K562 (cell line): ENCODE results near the gene SMARCB1. TPM values are rescaled to one million over a fixed set of nuclear protein-coding genes. Genes with fewer than 3 reads are reported as not detected.

Experiments
- ATAC-seq: fragments of 200-7000 bp; cut with Tn5 transposase; 3 replicates; pipeline ENCODE4 v1.9.1; 2020; ENCODE audit warnings: moderate library complexity
- BruUV-seq: library from RNA; stranded (reverse); fragments of 400-500 nt; replicated peaks from 2 replicates; lab custom pipeline; 2021; lab: Mats Ljungman, UMichigan
- CTCF ChIA-PET: fragments of 300-600 bp; formaldehyde crosslinking; extraction: SDS; loops from one replicate; lab custom pipeline; 2021; ENCODE audit warnings: low intra/inter-chr PET ratio; lab: Yijun Ruan, JAX
- POLR2A ChIA-PET: fragments of 300-600, 350-650 bp; sonication (Branson Sonifier 250); formaldehyde crosslinking; extraction: SDS; loops from one replicate; lab custom pipeline; 2021; ENCODE audit warnings: antibody characterized with exemption, inconsistent platforms; lab: Yijun Ruan, JAX
- DNase-seq, 4 experiments: peaks; one replicate each; pipeline versions ENCODE4 v3.0.0 to v3.0.0-alpha.2; 2011 to 2018; ENCODE audit warnings: low spot score in 3 of 4, mixed read lengths in 3 of 4; ENCODE audit errors: extremely low read depth in 1 of 4
- FAIRE-seq: peaks from 2 replicates; lab custom pipeline; 2011; peaks lifted over from hg19 to GRCh38; lab: Jason Lieb, UNC
- H2AFZ ChIP-seq: 2 replicates; pipeline ENCODE4 v1.6.0; 2011; ENCODE audit warnings: low read depth, low read length, control low read depth, inconsistent platforms
- H3K27ac ChIP-seq: fragments of 200-600 bp; 3 replicates; pipeline ENCODE4 v1.8.0; 2011; ENCODE audit warnings: low read depth, mild to moderate bottlenecking, control low read depth, inconsistent platforms, low read length, moderate library complexity, mixed read lengths; ENCODE audit errors: extremely low read depth
- H3K27me3 ChIP-seq, 2 experiments: fragments of 300-600 bp in 1 of 2; 2 replicates in 1 of 2; 3 replicates in 1 of 2; pipeline versions ENCODE4 v1.6.0 to v1.8.0; 2011; ENCODE audit warnings: inconsistent platforms in 2 of 2, low read length in 2 of 2, mild to moderate bottlenecking in 1 of 2, mixed read lengths in 1 of 2, moderate library complexity in 1 of 2; ENCODE audit not compliant: control insufficient read depth in 2 of 2, insufficient read depth in 2 of 2
- H3K36me3 ChIP-seq: fragments of 300-600 bp; 3 replicates; pipeline ENCODE4 v1.8.0; 2011; ENCODE audit warnings: mild to moderate bottlenecking, low read length, inconsistent platforms; ENCODE audit not compliant: control insufficient read depth, insufficient read depth
- H3K4me1 ChIP-seq, 2 experiments: fragments of 200-600 bp in 1 of 2; replicated peaks in 1 of 2; 2 replicates in 1 of 2; 3 replicates in 1 of 2; pipeline versions ENCODE4 v1.5.1 to v1.8.0; 2011; ENCODE audit warnings: inconsistent platforms in 2 of 2, low read length in 2 of 2, mild to moderate bottlenecking in 1 of 2, mixed read lengths in 1 of 2, moderate library complexity in 1 of 2; ENCODE audit not compliant: control insufficient read depth in 2 of 2, insufficient read depth in 2 of 2
- H3K4me2 ChIP-seq: 2 replicates; pipeline ENCODE4 v1.6.1; 2011; ENCODE audit warnings: low read length, control low read depth, inconsistent platforms, mixed read lengths; ENCODE audit not compliant: insufficient read depth
- H3K4me3 ChIP-seq: fragments of 200-600 bp; sonication (generic), shearing (Covaris generic); 2 replicates; pipeline ENCODE4 v1.5.1; 2016; ENCODE audit warnings: control low read depth, inconsistent platforms
- H3K79me2 ChIP-seq: fragments of 200-600 bp; 3 replicates; pipeline ENCODE4 v1.8.0; 2011; ENCODE audit warnings: low read length, inconsistent platforms; ENCODE audit not compliant: control insufficient read depth, insufficient read depth
- H3K9ac ChIP-seq, 2 experiments: 2 replicates each; pipeline versions ENCODE4 v1.6.0 to v1.6.1; 2011; ENCODE audit warnings: low read depth in 2 of 2, low read length in 2 of 2, control low read depth in 1 of 2, inconsistent platforms in 1 of 2, mild to moderate bottlenecking in 1 of 2, mixed read lengths in 1 of 2; ENCODE audit not compliant: insufficient read depth in 1 of 2
- H3K9me1 ChIP-seq: one replicate; pipeline ENCODE4 v1.6.0; 2011; ENCODE audit warnings: inconsistent platforms, mild to moderate bottlenecking, low read length, moderate library complexity; ENCODE audit not compliant: control insufficient read depth, insufficient read depth
- H3K9me3 ChIP-seq: replicated peaks from 2 replicates; pipeline ENCODE4 v1.5.1; 2011; ENCODE audit warnings: low read depth, low read length, inconsistent platforms; ENCODE audit not compliant: control insufficient read depth, insufficient read depth
- H4K20me1 ChIP-seq: replicated peaks from 2 replicates; pipeline ENCODE4 v1.6.1; 2011; ENCODE audit warnings: low read length, inconsistent platforms, mixed read lengths; ENCODE audit not compliant: control insufficient read depth, insufficient read depth
- CHD1 ChIP-seq: fragments of 200-600 bp; sonication (generic); IDR thresholded peaks from one replicate; pipeline ENCODE4 v1.6.1; 2012; ENCODE audit warnings: mild to moderate bottlenecking, moderate library complexity, low read length, inconsistent platforms
- KDM5B ChIP-seq: fragments of 200-600 bp; sonication (generic); IDR thresholded peaks from 2 replicates; pipeline ENCODE4 v1.6.1; 2012; ENCODE audit warnings: low read depth, mild to moderate bottlenecking, moderate library complexity, low read length, control low read depth, inconsistent platforms; ENCODE audit not compliant: insufficient replicate concordance
- NFXL1 ChIP-seq: fragments of 450-650 bp; formaldehyde crosslinking; IDR thresholded peaks from 2 replicates; pipeline ENCODE4 v1.4.0; 2021; ENCODE audit warnings: mild to moderate bottlenecking
- NR2C2 ChIP-seq, 2 experiments: fragments of 200-800 bp in 1 of 2; sonication (Bioruptor generic) in 1 of 2; sonication (generic) in 1 of 2; formaldehyde crosslinking in 1 of 2; IDR thresholded peaks; 2 replicates each; pipeline versions ENCODE4 v1.6.1 to v1.8.0; 2016 to 2022; ENCODE audit warnings: mild to moderate bottlenecking in 1 of 2, missing compliant biosample characterization in 1 of 2, missing genetic modification characterization in 1 of 2, missing genetic modification reagents in 1 of 2
- ZNF274 ChIP-seq: IDR thresholded peaks from 2 replicates; pipeline ENCODE4 v1.6.1; 2011; ENCODE audit warnings: low read depth, mild to moderate bottlenecking, low read length, moderate library complexity, borderline replicate concordance
- ZNF507 ChIP-seq: conservative IDR thresholded peaks from 2 replicates; pipeline ENCODE4 v1.6.1; 2017; ENCODE audit warnings: missing genetic modification characterization, missing compliant biosample characterization
- WGBS: fragments of 100-300 bp; shearing (Covaris generic); methylation state at CpG from one replicate; pipeline ENCODE4 v1.1.6; 2016; ENCODE audit warnings: low coverage, mixed read lengths; ENCODE audit not compliant: insufficient coverage; ENCODE audit errors: missing lambda C conversion rate; 5-methylcytosine and 5-hydroxymethylcytosine counted together
- in situ Hi-C: fragments of 300-500 bp; cut with MboI; formaldehyde crosslinking; loops from 4 replicates; pipeline ENCODE4 v1.15.0; 2018; ENCODE audit warnings: inconsistent platforms, mixed read lengths
- intact Hi-C: fragments of 100-400 bp; cut with micrococcal nuclease; formaldehyde crosslinking; loops from 2 replicates; pipeline ENCODE4 v1.14.2; 2022
- polyA plus RNA-seq, 8 experiments: library from polyadenylated mRNA; depleted of rRNA in 4 of 8; stranded (reverse) in 5 of 8; unstranded in 3 of 8; fragments of >200 nt; fragmentation: Nextera tagmentation in 2 of 8; fragmentation: Illumina TruSeq in 1 of 8; extraction: Ambion mirVana in 2 of 8; extraction: Trizol in 1 of 8; gene quantifications; 2 replicates each; pipeline versions ENCODE4 v1.2.1 to v1.2.3, GENCODE V29; 2011 to 2014; ENCODE audit warnings: inconsistent platforms in 1 of 8, missing spikeins in 1 of 8
- total RNA-seq, 7 experiments: library from RNA; depleted of rRNA in 6 of 7; stranded (reverse); fragments of >200 nt in 6 of 7; fragmentation: Illumina TruSeq in 2 of 7; extraction: Trizol in 2 of 7; gene quantifications; 2 replicates each; pipeline versions ENCODE4 v1.2.1 to v1.2.3, GENCODE V29; 2011 to 2021; ENCODE audit warnings: low replicate concordance in 1 of 7
- TF ChIP-seq, protein P1 (sequence below): sonication (generic); formaldehyde crosslinking; IDR thresholded peaks from 2 replicates; pipeline ENCODE4 v1.8.1; 2023; ENCODE audit warnings: mild to moderate bottlenecking, missing genetic modification reagents
- TF ChIP-seq, protein P2 (sequence below): sonication (generic); formaldehyde crosslinking; IDR thresholded peaks from 2 replicates; pipeline ENCODE4 v1.5.0; 2020; ENCODE audit warnings: missing genetic modification reagents

The SMARCB1 gene
- total and polyA plus RNA-seq, 9 of the 15 experiments (the other 6 are each of a cell fraction or from before 2014, with no cell fraction given), result 1.2 to 113 (median 65.4) TPM

DNA sequence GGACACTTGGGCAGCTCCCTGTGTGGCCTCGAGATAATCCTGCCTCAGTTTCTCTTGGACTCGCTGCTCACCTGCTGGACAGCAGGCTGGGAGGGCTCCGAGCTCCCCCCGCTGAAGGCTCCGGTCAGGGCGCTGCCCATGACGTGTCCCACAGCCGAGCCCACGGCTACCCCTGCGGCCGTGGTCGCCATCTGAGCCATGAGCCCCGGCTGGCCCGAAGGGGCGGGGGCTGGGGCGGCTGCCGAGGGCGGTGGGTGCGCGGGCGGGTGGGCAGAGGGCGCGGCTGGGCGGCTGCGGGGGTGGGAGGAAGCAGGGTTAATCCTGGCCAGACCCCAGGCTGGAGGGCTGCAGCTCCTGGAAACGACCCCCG lies 19.5 kb upstream of the SMARCB1 start:
- Histone ChIP-seq H3K79me2 (peaks cover 34% of the 10 kb centered on the region), H2AFZ (no peak overlapping the region), H4K20me1 (peaks cover 23% of the 10 kb centered on the region), H3K9ac (peak overlapping the region; percentile 95 to 98), H3K4me1 (peaks cover 27 to 58% of the 10 kb centered on the region in 2 experiments; a peak in 4 of 5 replicates), H3K27me3 (no peaks in the 10 kb centered on the region), H3K9me1 (peaks cover 6% of the 10 kb centered on the region), H3K9me3 (no peaks in the 10 kb centered on the region), H3K4me2 (peak overlapping the region; percentile 94), H3K4me3 (peak overlapping the region; percentile 70), H3K27ac (peak overlapping the region; percentile 98), H3K36me3 (peaks cover 24% of the 10 kb centered on the region)
- FAIRE-seq (no peak), ATAC-seq (peak; percentile 8), DNase-seq (peak in 1 of 4 experiments; percentile 72)
- intact Hi-C loops (loop anchor here (2.0 to 10.0 kb wide), 3 partner anchors 80 to 224 kb away; no protein-coding TSS in a partner anchor), in situ Hi-C loops (no loop called here)
- POLR2A ChIA-PET, result interaction anchor here (0.6 to 1.0 kb wide), 5 partner anchors 14 to 189 kb away, joined by 3 to 4 read pairs (median 3); no protein-coding TSS in a partner anchor
- CTCF ChIA-PET, result interaction anchor here (2.7 kb wide), 1 partner anchor 82 kb away, joined by 15 read pairs; no protein-coding TSS in a partner anchor
- 0% methylated on average over 10 of the region's 27 CpGs for WGBS
- TF ChIP-seq NFXL1 (CRISPR knock-in tag) (no peak), ZNF507 (no peak), KDM5B (peak; percentile 11), NR2C2 (CRISPR knock-in tag; IDR thresholded peaks at IDR 0.05) (no peak), NR2C2 (tag; IDR thresholded peaks at IDR 0.05) (0 out of 2 replicates have a peak, but pooled peaks have one; percentile 38), CHD1 (no peak), ZNF274 (no peak)
- TF ChIP-seq, protein P1, sequence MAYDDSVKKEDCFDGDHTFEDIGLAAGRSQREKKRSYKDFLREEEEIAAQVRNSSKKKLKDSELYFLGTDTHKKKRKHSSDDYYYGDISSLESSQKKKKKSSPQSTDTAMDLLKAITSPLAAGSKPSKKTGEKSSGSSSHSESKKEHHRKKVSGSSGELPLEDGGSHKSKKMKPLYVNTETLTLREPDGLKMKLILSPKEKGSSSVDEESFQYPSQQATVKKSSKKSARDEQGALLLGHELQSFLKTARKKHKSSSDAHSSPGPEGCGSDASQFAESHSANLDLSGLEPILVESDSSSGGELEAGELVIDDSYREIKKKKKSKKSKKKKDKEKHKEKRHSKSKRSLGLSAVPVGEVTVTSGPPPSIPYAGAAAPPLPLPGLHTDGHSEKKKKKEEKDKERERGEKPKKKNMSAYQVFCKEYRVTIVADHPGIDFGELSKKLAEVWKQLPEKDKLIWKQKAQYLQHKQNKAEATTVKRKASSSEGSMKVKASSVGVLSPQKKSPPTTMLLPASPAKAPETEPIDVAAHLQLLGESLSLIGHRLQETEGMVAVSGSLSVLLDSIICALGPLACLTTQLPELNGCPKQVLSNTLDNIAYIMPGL (CRISPR knock-in tag), result 0 out of 2 replicates have a peak, but pooled peaks have one; percentile 15
- TF ChIP-seq, protein P2, sequence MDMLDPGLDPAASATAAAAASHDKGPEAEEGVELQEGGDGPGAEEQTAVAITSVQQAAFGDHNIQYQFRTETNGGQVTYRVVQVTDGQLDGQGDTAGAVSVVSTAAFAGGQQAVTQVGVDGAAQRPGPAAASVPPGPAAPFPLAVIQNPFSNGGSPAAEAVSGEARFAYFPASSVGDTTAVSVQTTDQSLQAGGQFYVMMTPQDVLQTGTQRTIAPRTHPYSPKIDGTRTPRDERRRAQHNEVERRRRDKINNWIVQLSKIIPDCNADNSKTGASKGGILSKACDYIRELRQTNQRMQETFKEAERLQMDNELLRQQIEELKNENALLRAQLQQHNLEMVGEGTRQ (CRISPR knock-in tag), result 0 out of 2 replicates have a peak, but pooled peaks have one; percentile 6
- no TSS peak for BruUV-seq
